Measurements from ENCODE around the gene CNKSR3.

Gene CNKSR3

DNA sequence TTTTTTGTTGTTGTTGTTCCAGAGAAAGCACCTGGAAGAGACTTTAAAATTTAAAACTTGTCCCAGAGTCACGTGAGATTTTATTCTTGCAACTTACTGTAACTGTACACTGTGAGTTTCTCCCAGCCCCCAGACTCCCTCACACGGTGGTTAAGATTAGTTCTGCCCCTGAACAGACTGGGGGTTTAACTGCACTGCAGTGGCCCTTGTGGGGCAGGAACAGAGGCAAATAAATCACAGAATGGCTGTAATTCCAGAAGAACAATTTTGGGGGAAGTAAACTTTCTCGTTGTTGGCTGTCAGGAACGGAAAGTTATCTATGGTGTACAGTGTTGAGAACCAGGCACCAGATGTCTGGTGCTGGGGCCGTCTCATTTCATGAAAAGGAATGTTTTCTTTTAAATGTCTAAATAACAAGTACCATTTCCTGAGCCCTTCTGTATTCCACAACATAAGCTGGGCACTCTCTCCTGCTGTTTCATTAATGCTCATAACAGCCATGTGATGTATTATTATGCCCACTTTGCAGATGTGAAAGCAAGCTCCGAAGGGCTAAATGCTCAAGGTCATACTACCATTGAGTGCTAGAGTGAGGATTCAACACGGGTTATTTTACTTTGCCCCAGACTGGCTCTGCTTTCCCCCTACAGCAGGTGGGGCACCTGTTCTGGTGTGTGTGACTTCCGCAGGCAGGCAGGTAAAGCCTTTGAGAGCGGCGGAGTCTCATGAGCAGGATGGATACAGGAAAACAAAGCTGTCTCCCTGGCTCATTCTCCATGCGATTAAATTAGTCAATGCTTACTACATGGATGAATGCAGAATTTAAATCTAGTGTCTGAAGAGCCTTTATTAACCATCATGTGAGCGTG lies 30.5 kb downstream of the CNKSR3 start:
- DNase-seq: no peak

DNA sequence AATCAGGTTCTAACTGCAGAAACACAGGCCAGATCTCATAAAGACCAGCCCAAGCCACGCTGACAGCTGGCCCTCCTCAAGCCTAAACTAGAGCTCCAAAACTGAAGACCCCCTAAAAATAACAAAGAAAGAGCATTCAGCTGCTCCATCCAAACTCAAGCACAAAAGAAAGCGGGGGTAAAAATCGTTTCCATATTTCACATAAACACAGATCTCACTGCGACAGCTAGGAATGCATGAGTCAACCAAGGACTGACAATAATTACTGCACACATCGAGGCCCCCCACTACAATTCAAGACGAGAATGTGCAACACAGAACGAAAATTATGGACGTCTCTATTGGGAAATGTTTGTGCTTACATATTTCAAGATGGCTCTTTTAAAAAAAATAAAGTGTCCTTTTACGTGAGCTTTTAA lies 31.1 kb downstream of the CNKSR3 start:
- DNase-seq: no peak

DNA sequence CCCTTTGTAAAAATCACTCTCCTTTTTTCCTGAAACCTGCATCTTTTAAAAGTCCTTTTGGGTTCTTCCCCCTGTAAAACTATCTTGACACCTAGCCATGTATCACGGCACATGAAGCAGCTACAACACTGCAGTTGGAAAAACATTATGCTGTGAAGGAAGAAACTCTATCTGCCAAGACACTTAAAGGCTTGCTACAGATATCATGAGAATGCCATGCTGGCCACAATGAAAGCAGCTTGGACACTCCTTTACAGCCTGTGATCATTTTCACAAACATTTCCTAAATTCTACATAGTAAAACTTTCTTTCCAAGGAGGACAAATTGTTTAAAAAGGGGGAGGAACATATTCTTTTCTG lies 31.8 kb downstream of the CNKSR3 start:
- DNase-seq: no peak

DNA sequence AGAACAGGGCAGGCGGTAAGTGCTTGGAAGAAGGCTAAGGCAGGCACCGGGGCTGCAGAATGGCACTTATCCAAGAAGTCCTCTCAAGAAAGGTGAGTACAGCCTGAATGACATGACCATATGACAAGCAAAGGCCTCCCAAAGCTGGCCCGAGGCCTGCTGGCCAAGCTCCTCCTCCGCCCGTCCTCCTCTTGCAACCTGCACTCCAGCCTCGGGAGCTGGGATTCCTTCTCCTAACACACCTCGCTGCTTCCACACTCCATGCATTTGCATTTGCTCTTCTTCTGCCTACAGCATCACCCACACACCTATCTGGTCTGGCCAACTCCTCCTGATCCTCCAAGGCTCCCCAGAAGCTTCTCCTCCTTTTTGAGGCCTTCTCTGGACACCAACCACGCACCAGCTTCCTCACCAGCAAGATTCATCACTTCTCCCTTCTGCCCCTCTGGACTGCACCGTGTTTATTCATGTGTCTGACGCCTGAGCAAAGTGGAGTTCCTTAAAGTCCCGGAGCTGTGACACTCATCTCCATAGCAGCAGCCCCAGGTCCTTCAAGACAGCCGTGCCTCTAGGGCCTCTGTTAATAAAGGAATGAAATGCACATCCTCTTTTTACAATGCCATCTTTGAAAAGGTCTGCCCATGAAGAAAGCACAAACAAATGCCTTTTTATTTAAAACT lies 32.3 kb downstream of the CNKSR3 start:
- DNase-seq: peak in 2 of 56 donors; percentile 18 to 33

DNA sequence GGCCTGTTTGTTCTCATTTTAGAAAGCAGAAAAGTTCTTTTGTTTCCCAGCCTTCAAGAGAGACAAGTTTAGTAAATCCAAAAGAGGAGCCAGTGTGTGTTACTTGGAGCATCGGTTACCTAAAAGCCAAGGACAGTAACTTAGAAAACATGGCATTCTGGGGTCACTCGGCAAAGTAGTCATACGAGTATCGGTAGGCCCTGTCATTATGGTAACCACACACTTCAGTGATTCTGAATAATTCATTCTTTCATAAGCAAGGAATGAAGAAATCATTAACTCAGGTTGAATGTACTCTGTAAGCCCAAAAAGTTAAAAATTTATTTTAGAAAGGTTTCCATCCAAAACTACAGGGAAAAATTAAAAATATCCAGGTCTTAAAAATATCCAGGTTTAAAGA lies 34.0 kb downstream of the CNKSR3 start:
- DNase-seq: no peak

DNA sequence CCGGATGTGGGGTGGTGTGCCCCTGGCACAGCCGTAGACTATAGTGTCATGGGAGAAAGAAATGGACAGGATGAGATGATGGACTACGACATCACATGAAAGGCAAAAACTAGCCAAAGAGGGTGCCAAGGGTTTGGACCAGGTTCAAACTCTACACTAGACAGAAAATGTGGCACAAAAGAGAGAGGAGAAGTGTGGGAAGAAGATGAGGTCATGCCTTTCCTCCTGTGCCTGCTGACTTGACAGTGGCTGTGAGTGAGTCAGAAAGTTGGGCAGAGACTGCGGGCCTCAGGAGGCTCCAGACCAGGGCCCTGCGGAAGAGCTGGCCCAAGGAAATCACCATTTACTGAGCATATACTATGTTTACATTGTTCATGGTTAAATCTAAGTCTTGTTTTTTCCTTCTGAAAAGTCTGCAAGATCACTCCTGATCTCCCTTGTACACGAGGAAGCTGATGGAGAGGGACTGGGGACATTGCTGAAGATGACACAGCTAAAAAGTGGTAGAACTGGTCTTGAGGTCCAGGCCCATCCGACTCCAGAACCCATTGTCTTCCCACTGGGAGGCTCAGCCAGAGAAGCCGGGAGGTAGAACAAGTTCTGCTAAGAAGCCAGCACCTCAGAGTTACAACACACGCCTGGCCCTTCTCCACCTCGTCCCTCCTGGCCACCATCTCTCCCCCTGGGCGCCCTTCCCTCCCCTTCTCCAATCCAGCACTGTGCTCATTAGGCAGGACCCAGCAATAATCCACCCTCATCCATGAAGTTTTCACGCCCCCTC lies 35.6 kb downstream of the CNKSR3 start:
- DNase-seq: no peak

DNA sequence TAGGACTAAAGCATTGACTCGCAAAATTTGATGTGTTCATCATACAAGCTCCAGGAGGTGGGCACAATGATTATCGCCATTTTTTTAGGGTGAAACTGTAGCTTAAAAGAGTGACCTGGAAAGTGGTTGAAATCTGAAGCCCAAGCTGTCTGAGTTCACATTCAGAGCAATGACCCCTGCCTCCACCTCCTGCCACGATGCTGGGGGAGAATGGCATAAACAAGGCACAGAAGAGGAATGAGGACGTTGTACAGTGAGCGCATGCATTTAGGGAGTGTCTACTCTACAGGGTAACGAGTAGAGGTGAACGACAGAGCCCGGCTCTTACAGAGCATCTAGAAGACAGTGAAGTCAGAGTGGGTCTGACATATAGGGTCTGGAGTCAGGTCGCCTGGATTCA lies 37.2 kb downstream of the CNKSR3 start:
- no peak for DNase-seq

DNA sequence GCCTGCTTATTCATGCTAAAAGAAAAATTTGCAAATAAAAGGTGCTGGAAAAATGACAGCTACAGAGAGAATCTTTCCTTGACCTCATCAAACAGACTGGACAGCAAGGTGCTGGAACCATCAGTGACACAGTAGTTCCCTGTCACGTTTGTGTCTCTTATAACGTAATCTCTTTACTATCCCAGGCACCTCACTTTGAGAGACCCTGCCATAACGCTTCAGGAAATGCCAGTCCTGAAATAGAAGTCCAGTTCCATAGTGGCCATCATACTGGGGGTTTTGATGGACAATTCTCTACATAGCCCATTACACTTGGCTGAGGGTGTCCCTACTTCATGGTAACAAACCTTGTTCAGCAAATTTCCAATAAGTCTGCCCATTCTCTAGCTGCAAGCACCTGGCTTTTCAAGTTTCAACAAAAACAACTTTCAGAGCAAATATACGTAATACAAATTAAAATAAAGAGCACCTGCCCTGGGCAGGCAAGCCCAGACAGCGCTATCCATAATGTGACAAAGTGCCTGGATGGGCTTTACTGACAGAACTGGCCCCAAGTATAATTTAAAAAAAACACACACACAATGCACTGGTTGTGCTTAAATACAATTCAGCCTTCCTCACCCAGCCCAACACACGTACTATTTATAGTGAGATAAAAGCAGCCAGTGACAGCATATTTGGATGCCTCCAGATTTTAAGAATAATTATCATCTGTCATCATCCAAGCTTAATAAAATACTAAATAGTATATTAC lies 38.7 kb downstream of the CNKSR3 start:
- DNase-seq: no peak

DNA sequence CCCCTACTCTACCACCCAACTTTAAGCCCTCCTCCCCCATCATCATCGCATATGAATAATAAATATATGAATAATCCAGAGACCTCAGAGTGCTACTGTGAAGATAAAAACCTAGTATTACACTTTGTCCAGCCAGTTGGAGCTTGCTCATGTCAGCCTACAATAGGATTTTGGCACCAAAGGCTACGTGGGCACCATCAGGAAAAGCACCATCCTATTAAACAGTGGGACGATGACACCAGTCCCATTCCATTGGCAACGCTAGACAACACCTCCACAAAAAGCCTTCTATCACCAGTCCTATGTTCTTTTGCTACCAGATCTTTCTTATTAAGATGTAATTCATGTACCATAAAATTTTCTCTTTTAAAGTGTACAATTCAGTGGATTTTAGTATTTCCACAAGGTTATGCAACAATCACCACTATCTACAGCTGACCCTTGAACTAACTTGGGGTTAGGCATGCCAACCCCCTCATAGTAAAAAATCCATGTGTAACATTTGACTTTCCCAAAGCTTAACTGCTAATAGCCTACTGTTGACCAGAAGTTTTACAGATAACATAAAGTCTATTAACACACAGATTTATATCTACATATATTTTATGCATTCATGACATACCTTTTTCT lies 41.1 kb downstream of the CNKSR3 start:
- no peak for DNase-seq

DNA sequence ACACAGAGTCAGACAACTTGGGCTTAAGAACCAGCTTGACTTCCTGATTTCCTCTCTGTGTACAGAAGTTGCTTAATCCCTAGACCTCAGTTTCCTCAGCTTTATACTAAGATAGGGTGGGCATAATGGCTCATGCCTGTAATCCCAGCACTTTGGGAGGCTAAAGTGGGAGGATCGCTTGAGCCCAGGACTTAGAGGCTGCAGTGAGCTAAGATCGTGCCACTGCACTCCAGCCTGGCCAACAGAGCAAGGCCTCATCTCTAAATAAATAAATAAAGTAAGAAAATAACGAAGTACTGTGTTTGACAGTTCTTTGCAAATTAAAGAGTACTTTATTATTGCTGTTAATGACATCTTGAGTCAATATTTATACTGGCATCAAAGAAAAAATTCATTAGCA lies 41.7 kb downstream of the CNKSR3 start:
- no peak for DNase-seq

DNA sequence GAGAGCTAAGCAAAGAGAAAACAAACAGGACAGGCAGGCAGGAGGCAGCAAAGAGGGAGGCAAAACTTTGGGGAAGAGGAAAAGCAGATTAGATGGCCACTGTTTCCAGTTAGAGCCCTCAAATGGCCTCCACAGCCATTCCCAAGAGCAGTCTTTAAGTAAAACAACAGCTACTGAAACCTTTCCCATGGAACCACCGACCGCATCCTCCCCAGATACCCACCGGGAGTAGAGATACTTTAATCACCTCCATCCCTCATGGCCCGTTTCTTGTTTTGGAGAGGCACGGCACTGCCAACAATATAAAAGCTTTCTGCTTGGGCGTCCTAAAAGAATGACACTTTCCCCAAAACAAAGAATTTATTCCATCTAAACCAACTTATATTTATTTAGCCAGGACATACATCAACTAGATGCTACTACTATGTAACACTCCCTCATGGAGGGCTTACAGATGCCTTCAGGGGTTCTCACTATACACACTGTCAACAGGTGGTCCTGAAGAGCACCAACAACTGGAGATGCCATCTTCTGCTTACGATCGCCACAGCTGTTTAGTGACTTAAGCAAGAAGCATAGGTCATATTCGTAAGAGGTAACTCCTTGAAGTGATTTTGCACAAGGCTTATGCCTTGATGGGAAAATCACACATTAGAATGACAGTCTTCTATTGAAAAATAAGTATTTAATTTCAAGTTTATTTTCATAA lies 43.4 kb downstream of the CNKSR3 start:
- DNase-seq: no peak

DNA sequence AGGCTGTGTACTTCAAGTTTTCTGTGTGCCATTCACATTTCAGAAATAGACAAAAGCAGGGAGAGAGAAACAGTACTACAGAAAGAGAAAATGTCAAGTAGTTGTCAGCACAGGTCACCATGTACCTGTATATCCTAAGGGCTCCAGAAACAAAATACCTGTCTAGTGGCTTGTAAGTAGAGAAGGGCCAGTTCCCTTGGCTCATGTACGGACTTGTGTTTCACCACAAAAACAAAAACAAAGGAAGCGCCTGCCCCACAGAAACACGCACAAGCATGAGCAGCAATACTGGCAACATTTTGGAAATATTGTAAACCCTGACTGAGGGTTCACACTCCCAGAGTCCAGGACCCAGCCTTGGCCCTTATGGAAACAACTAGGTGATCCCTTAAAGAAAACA lies 44.3 kb downstream of the CNKSR3 start:
- no peak for DNase-seq

DNA sequence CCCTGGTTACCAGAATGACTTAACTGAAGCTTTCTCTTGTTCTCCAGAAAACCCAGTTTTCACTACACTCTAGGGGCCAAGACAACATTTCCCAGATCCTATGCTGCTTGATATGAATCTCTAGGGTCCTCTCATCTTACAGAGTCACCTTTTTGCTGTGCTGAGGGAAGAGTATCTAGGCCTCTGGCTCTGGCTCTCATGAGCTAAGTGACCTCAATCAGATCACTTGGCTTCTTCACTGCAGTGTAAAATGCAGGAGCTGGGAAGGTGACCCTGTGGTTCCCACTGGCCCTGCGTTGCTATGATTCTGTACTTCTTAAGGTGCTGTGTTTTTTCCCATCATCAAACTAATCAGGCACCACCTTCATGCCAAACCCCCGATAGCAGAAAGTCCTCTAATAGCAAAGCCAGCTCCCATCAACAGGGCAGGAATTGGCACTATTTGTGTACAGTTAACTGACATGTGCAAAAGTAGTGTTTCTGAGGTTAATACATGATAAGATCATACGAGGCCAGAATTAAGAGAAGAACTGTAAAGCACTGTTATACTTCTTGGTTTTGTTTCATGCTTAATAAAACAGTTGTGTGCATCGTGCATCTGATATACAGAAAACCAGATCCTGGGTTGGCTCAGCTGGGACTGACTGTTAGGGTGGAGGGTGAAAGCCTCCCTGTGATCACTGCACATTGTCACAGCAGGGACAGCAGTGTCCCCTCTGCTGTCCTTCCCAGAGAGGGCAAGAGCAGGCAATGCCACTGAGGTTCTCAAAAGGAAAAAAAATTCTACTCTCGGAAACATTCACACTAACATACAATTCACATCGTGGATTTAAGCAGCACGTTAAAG lies 46.7 kb downstream of the CNKSR3 start:
- no peak for DNase-seq

DNA sequence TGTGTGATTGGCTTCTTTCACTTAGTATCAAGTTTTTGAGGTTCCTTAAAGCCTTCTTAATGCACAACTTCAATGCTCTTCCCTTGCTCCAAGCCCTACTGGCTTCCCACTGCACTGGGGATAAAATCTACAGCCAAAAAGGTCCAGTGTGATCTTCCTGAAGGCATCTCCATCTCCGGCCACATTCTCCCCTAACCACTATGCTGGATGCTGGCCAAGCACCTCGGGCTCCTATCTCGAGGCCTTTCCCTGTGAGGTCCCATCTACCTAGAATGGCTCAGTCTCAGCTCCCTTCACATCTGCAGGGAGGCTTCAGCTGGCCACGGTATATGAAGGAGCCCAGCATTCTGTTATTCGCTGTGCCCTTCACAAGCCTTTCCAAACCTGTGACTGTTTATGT lies 48.1 kb downstream of the CNKSR3 start:
- no peak for DNase-seq

DNA sequence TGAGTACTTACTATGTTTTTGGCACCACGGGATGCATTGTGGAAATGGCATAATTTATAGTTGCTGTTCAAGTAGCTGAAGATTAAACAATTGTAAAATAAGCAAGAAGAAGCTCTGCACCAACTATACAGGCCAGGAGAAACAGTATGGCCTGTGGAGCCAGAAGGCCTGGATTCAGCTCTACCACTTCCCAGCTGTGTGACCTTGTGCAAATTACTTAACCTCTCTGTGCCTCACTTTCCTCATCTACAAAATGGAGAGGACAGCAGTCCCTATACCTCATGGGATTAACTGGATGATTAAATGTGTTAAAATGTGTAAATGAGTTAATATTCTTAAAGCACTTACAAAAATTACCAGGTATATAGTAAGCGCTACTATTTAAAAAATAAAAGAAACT lies 49.1 kb downstream of the CNKSR3 start:
- no peak for DNase-seq

DNA sequence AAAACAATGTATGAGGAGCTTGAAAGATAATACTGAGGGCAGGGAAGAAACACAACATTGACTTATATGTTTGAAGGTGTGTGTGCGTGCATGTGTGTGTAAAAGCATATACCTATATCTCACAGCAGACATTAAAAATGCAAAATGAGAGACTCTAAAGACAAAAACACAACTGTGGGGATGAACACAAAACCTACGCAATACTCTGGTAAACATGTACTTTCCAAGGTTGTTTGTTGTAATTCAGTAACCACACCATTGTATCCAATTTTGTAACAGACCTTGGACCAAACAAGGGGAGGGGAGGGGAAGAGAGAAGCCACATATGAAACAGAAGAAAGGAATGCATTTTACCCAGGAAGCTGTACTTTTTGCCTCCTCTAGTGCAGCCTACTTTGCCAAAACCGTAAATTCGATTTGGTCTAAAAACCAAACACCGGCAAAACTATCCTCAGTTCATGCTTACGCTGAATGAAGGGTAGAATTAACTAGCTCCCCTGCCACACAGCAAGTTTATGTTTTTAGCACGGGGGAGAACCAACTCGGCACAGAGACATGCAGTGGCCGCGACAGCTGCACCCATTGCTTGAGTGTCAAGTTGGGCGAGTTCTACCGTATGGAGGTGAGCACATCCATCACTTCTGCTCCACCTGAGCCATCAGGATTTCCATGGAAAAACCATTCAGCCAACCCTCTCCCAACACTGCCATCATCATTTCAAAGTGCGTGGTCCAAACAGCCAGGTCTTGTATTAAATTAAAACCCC lies 50.0 kb downstream of the CNKSR3 start:
- no peak for DNase-seq

DNA sequence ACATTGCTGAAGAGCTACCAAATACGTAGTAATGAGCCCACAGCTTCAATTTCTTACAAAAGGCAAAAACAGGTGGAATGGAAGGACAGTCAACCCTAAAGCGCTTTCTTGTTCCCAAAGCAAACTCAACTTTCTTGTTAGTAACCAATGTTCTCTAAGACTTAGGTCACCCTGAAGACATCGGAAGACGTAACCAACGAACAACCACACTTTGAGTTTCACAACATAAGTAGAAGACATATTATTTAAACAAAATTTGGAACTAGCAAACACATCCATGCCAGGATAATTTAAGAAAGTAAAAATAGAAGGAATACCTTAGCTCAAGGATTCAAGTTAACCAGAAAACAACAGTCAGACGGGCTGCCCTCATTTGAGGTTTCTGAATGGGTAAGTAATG lies 51.0 kb downstream of the CNKSR3 start:
- DNase-seq: no peak

Data from amygdala (tissue), 56 donors.